HG03457 (cell line): Measurements from ENCODE around the gene ZNF146.
"Not testable (repeated sequence)": the region's sequence is repeated elsewhere in the genome, so short reads cannot be mapped to it uniquely, and the experiment has no call there.

Source experiments
- ATAC-seq: cut with Tn5 transposase; IDR thresholded peaks from one replicate; pipeline ENCODE4 v1.9.1; 2021; ENCODE audit warnings: moderate number of reproducible peaks; ENCODE audit not compliant: unreplicated experiment

ZNF146 gene

GRCh38 chr19:36214386-36215275 lies at the start of gene ZNF146, which contains the start of gene ZNF565:
ZNF146 (plus strand) TSS chr19:36215106; CDS start chr19:36236441, 21,335 bp downstream.
ZNF565 (minus strand) TSS chr19:36214665; CDS start chr19:36201985, 12,680 bp downstream.
- ATAC-seq: peak; percentile 90

- no peak for ATAC-seq
These were observed 45.7 kb upstream of the ZNF146 start for GRCh38 chr19:36169084-36169760.

DNA sequence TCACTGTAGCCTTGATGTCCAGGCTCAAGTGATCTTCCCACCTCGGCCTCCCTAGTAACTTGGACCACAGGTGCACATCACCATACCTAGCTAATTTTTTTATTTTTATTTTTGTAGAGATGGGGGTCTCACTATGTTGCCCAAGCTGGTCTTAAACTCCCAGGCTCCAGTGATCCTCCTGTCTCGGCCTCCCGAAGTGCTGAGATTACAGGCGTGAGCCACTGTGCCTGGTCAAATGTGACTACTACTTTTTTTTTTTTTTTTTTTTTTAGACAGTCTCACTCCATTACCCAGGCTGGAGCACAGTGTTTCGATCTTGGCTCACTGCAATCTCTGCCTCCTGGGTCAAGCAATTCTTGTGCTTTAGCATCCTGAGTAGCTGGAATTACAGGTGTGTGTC lies 42.1 kb upstream of the ZNF146 start:
- no peak for ATAC-seq

GRCh38 chr19:36173846-36174245 lies 41.1 kb upstream of the ZNF146 start:
- ATAC-seq: not testable (repeated sequence)

DNA sequence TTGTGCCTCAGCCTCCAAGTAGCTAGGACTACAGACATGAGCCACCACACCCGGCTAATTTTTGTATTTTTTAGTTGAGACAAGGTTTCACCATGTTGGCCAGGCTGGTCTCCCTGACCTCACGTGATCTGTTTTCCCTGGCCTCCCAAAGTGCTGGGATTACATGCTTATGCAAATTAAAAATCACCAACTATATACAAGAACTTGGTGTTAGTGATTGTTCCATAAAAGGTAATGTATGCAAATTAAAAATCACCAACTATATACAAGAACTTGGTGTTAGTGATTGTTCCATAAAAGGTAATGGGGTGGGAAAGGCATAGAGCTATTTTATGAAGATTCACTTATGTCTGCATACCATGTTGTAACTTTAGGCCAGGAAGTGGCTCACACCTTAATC lies 35.8 kb upstream of the ZNF146 start:
- not testable (repeated sequence) for ATAC-seq

- ATAC-seq: no peak
These were observed 32.2 kb upstream of the ZNF146 start for GRCh38 chr19:36182612-36183244.

- no peak for ATAC-seq
These were observed 31.7 kb upstream of the ZNF146 start for GRCh38 chr19:36183245-36183628.

DNA sequence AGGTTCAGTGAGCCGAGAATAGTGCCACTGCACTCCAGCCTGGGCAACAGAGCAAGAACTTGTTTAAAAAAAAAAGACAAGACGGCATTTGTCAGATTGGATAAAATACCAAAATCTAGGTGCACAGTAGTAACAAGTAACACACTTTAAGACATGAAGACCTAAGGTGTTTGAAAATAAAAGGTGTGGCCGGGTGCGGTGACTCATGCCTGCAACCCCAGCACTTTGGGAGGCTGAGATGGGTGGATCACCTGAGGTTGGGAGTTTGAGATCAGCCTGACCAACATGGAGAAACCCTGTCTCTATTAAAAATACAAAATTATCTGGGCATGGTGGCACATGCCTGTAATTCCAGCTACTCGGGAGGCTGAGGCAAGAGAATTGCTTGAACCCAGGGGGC lies 28.2 kb upstream of the ZNF146 start:
- not testable (repeated sequence) for ATAC-seq

- no peak for ATAC-seq
These were observed 18.7 kb upstream of the ZNF146 start for GRCh38 chr19:36196249-36196648.

GRCh38 chr19:36198119-36198518 lies 16.8 kb upstream of the ZNF146 start:
- ATAC-seq: no peak

DNA sequence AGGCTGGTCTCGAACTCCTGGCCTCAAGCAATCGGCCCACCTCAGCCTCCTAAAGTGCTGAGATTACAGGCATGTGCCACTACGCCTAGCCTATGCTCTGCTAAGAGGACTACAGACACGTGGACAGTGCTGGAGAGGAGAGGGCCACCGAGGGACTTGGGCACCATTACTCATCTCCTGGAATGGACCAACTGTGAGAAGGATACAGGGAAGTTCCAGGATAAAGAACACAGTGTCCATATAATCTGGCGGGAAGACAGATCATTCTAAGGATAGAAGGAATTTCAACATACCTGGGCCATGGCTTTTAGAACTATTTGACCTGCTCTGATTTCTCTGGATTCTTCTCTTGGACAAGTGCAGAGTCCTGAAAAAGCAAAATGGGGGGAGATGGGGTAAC lies 13.2 kb upstream of the ZNF146 start:
- ATAC-seq: no peak

- ATAC-seq: no peak
These were observed 11.6 kb upstream of the ZNF146 start for GRCh38 chr19:36203293-36203692.

GRCh38 chr19:36207605-36208252 lies 7.2 kb upstream of the ZNF146 start:
- ATAC-seq: peak; percentile 65

DNA sequence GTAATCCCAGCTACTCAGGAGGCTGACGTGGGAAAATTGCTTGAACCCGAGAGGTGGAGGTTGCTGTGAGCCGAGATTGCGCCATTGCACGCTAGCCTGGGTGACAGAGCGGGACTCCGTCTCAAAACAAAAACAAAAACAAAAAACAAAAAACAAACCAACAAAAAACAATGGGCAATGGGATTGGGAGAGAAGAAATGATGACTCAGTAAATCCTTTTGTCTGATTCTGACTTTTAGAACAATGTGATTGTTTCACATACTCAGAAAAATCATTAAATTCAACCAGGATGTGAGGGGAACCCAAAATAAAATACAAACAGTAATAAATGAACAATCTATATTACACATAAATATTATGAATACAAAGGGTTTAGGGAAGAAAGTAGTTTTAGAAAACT lies 5.5 kb upstream of the ZNF146 start:
- ATAC-seq: no peak

DNA sequence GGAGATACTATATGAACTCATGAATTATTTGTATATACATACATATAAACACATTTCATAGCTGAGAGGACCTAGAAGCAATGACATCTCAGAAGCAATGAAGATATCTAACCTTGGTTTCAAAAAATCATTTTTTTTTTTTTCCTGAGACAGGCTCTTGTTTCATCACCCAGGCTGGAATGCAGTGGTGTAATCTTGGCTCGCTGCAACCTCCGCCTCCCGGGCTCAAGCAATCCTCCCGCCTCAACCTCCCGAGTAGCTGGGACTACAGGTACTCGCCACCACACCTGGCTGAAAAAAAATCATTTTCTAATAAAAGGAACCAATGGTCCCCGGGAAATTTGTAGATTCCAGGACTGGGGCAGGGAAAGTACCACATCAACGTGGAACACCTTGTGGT lies 4.4 kb upstream of the ZNF146 start:
- no peak for ATAC-seq

DNA sequence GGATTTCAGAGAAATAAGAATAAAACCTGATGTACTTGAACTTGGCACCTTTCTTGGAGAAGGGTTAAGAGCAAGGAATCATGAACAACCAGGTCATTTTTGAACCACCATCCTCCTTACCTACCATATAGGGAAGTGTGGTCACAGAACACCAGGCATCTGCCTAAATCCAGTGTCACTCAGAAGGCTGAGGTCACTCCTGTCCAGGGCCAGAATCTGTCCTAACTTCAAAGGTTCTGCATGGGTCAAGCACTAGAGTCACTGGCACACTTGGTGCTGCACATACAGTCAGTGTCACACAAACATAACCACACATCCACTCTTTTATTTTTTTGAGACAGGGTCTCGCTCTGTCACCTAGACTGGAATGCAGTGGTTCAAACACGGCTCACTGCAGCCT lies 2.0 kb upstream of the ZNF146 start:
- ATAC-seq: no peak

- ATAC-seq: no peak
These were observed 594 bp downstream of the ZNF146 start for GRCh38 chr19:36215276-36216123.

- ATAC-seq: no peak
These were observed 6.6 kb downstream of the ZNF146 start for GRCh38 chr19:36221474-36221873.

- no peak for ATAC-seq
These were observed 7.6 kb downstream of the ZNF146 start for GRCh38 chr19:36222503-36222902.

DNA sequence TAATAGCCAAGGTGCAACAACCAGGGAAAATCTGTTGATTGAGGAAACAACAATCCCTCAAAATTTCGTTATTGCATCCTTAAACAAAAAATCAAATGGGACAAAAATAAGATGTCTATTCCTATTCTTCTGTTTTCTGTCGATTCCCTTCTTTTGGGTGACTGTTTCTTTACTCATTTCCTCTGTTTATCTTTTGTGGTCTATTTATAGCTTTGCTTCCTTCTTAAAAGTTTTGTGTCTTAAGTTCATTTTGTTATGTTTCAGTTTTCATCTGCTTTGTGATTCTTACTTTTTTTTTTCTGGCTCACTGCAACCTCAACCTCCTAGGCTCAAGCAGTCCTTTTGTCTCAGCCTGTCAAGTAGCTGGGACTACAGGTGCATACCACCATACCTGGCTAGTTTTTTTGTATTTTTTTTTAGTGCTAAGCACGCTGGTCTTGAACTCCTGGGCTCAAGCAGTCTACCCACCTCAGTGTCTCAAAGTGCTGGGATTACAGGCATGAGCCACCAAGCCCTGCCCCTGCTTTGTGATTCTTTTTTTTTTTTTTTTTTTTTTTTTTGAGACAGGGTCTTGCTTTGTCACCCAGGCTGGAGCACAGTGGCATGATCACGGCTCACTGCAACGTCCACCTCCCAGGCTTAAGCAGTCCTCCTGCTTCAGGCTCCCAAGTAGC lies 10.4 kb downstream of the ZNF146 start:
- ATAC-seq: no peak
